ENCODE results near the gene ATP8B3.

The ATP8B3 gene

GRCh38 chr19:1754018-1754635 is 57.9 kb downstream of the ATP8B3 start:
- DNase-seq = no peak

GRCh38 chr19:1752757-1753728 is 59.0 kb downstream of the ATP8B3 start, which contains the start of gene ONECUT3:
TSS of gene ONECUT3 (plus strand) at chr19:1753506. CDS start at chr19:1753663, 157 bp downstream.
- DNase-seq = no peak

- DNase-seq = no peak
Observed at GRCh38 chr19:1752009-1752756, 59.9 kb downstream of the ATP8B3 start.

- DNase-seq = no peak
Observed at GRCh38 chr19:1751367-1752008, 60.6 kb downstream of the ATP8B3 start.

GRCh38 chr19:1750343-1751021 is 61.6 kb downstream of the ATP8B3 start:
- DNase-seq = no peak

GRCh38 chr19:1749373-1750342 is 62.4 kb downstream of the ATP8B3 start:
- no peak for DNase-seq

GRCh38 chr19:1748873-1749341 is 63.2 kb downstream of the ATP8B3 start:
- DNase-seq = no peak

GRCh38 chr19:1748115-1748872 is 63.8 kb downstream of the ATP8B3 start:
- no peak for DNase-seq

- DNase-seq = no peak
Observed at GRCh38 chr19:1747285-1748114, 64.6 kb downstream of the ATP8B3 start.

- DNase-seq = no peak
Observed at GRCh38 chr19:1746401-1747284, 65.4 kb downstream of the ATP8B3 start.

- DNase-seq = no peak
Observed at GRCh38 chr19:1745589-1746031, 66.5 kb downstream of the ATP8B3 start.

- DNase-seq = no peak
Observed at GRCh38 chr19:1744822-1745563, 67.1 kb downstream of the ATP8B3 start.

- no peak for DNase-seq
Observed at GRCh38 chr19:1744133-1744665, 67.9 kb downstream of the ATP8B3 start.

- no peak for DNase-seq
Observed at GRCh38 chr19:1742989-1743696, 68.9 kb downstream of the ATP8B3 start.

GRCh38 chr19:1739960-1740629 is 72.0 kb downstream of the ATP8B3 start:
- no peak for DNase-seq

- DNase-seq = peak; percentile 8
Observed at GRCh38 chr19:1736927-1737326, 75.1 kb downstream of the ATP8B3 start.
